A549 (cell line): ENCODE data around the gene CBFA2T3.

Experiments
- CTCF ChIP-seq: fragments of >200 bp; sonication (Bioruptor Twin); formaldehyde crosslinking; IDR thresholded peaks from 3 replicates; pipeline ENCODE4 v1.5.1; 2016
- MYC ChIP-seq: IDR thresholded peaks from 2 replicates; pipeline ENCODE4 v1.6.1; 2012; ENCODE audit warnings: mild to moderate bottlenecking, inconsistent platforms, low read length, improper control_type of control experiment, borderline replicate concordance
- POLR2A ChIP-seq: IDR thresholded peaks from 2 replicates; pipeline ENCODE4 v1.6.1; 2012; ENCODE audit warnings: mild to moderate bottlenecking, low read length
- REST ChIP-seq: fragments of 200-600 bp; sonication (generic); IDR thresholded peaks from 2 replicates; pipeline ENCODE4 v1.6.1; 2016; ENCODE audit warnings: antibody characterized with exemption, mild to moderate bottlenecking, moderate library complexity

GRCh38 chr16:88867581-88868246 is 109.3 kb downstream of the CBFA2T3 start:
- TF ChIP-seq REST (no peak), CTCF (no peak), POLR2A (no peak), MYC (no peak)
